SK-N-SH treated with all-trans-retinoic acid at 6 μM for 48 hours (cell line): ENCODE measurements around the gene KLHL40.

Experiments used
- ATAC-seq: fragments of 200-7000 bp; cut with Tn5 transposase; 3 replicates; pipeline ENCODE4 v1.9.1; 2020; ENCODE audit warnings: mild to moderate bottlenecking, moderate library complexity
- BACH2 ChIP-seq: fragments of 250-450 bp; sonication (Bioruptor Pico); IDR thresholded peaks from 2 replicates; pipeline ENCODE4 v1.9.0; 2021; ENCODE audit warnings: mild to moderate bottlenecking, borderline replicate concordance
- CSDC2 ChIP-seq: fragments of 250-450 bp; sonication (Bioruptor Pico); IDR thresholded peaks from 2 replicates; pipeline ENCODE4 v1.5.0; 2020; ENCODE audit warnings: mild to moderate bottlenecking, moderate library complexity
- ESRRG ChIP-seq: fragments of 250-450 bp; sonication (Bioruptor Pico); IDR thresholded peaks from 2 replicates; pipeline ENCODE4 v1.6.1; 2021; ENCODE audit warnings: mild to moderate bottlenecking
- ISL1 ChIP-seq: fragments of 250-450 bp; sonication (Bioruptor Pico); IDR thresholded peaks from 2 replicates; pipeline ENCODE4 v2.1.2; 2022; ENCODE audit warnings: mild to moderate bottlenecking, moderate library complexity
- PPARA ChIP-seq: fragments of 250-450 bp; sonication (Bioruptor Pico); IDR thresholded peaks from 2 replicates; pipeline ENCODE4 v1.5.0; 2020; ENCODE audit warnings: mild to moderate bottlenecking, borderline replicate concordance
- RARB ChIP-seq: fragments of 250-450 bp; sonication (Bioruptor Pico); IDR thresholded peaks from 2 replicates; pipeline ENCODE4 v1.8.0; 2021; ENCODE audit warnings: mild to moderate bottlenecking, moderate library complexity
- SNAI2 ChIP-seq: fragments of 250-450 bp; sonication (Bioruptor Pico); IDR thresholded peaks from 2 replicates; pipeline ENCODE4 v1.5.0; 2020; ENCODE audit warnings: mild to moderate bottlenecking, moderate library complexity
- TCF4 ChIP-seq: fragments of 250-450 bp; sonication (Bioruptor Pico); IDR thresholded peaks from 2 replicates; pipeline ENCODE4 v1.8.0; 2021; ENCODE audit warnings: mild to moderate bottlenecking, moderate library complexity, borderline replicate concordance
- ZC3H10 ChIP-seq: fragments of 250-450 bp; sonication (Bioruptor Pico); IDR thresholded peaks from 2 replicates; pipeline ENCODE4 v1.5.1; 2021; ENCODE audit warnings: mild to moderate bottlenecking, moderate library complexity
- ZFP3 ChIP-seq: fragments of 250-450 bp; sonication (Bioruptor Pico); IDR thresholded peaks from 2 replicates; pipeline ENCODE4 v1.5.0; 2020; ENCODE audit warnings: mild to moderate bottlenecking, moderate library complexity
- ZFP30 ChIP-seq: fragments of 450-650 bp; formaldehyde crosslinking; IDR thresholded peaks from 2 replicates; pipeline ENCODE4 v1.5.0; 2022; ENCODE audit warnings: mild to moderate bottlenecking, moderate library complexity
- ZNF565 ChIP-seq: fragments of 450-650 bp; formaldehyde crosslinking; conservative IDR thresholded peaks from 2 replicates; pipeline ENCODE4 v1.5.0; 2020; ENCODE audit warnings: low read depth, mild to moderate bottlenecking, moderate library complexity
- ZNF70 ChIP-seq: fragments of 450-650 bp; formaldehyde crosslinking; IDR thresholded peaks from 2 replicates; pipeline ENCODE4 v1.5.0; 2020; ENCODE audit warnings: mild to moderate bottlenecking, moderate library complexity
- ZNF8 ChIP-seq: fragments of 450-650 bp; formaldehyde crosslinking; IDR thresholded peaks from 2 replicates; pipeline ENCODE4 v1.5.0; 2020; ENCODE audit warnings: mild to moderate bottlenecking, moderate library complexity
- TF ChIP-seq, protein P1 (sequence below): fragments of 250-450 bp; sonication (Bioruptor Pico); IDR thresholded peaks from 2 replicates; pipeline ENCODE4 v1.8.0; 2020; ENCODE audit warnings: mild to moderate bottlenecking, moderate library complexity, borderline replicate concordance
- TF ChIP-seq, protein P2 (sequence below): fragments of 250-450 bp; sonication (Bioruptor Pico); IDR thresholded peaks from 2 replicates; pipeline ENCODE4 v1.5.0; 2020; ENCODE audit warnings: mild to moderate bottlenecking, moderate library complexity
- TF ChIP-seq, protein P3 (sequence below): fragments of 250-450 bp; sonication (Bioruptor Pico); IDR thresholded peaks from 2 replicates; pipeline ENCODE4 v1.8.0; 2021; ENCODE audit warnings: low read depth, mild to moderate bottlenecking, moderate library complexity, borderline replicate concordance
- TF ChIP-seq, protein P4 (sequence below): fragments of 250-450 bp; sonication (Bioruptor Pico); IDR thresholded peaks from 2 replicates; pipeline ENCODE4 v1.5.1; 2020; ENCODE audit warnings: low read depth, mild to moderate bottlenecking, moderate library complexity
- TF ChIP-seq, protein P5 (sequence below): fragments of 250-450 bp; sonication (Bioruptor Pico); IDR thresholded peaks from 2 replicates; pipeline ENCODE4 v1.5.1; 2021; ENCODE audit warnings: mild to moderate bottlenecking, moderate library complexity

KLHL40 gene

DNA sequence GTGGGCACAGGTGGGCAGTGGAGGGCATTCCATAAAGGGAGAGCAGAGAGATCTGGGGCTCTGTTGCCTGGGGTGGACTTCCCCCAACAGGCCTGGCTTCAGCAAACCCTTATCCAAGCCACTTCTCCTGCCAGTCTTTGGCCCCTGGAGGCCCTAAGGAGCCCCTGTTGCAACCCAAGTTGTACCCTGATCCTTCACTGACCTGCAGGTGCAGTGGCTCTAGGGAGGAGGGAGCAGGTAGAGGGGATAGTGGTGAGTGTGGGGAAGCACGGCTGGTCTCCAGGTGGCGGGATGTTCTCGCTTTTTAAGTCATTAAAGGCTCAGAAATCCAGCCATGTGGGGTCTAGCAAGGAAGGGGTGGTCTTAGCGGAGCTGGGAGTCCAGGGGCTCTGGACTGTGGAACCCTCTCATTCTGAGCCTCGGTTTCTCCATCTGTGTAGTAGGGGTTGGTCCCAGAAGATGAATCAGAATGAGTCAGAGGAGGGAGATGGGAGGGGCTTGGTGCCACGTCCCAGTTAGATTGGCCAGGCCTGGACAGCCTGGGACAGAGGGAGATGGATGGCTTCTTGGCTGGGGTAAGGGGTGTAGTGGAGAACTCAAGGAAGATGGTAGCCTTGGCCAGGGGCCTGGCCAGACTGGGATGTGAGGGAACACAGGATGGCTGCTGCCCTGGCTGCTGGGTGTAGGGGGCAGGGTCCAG is 29.2 kb upstream of the KLHL40 start (continued):
- TF ChIP-seq, protein P1, sequence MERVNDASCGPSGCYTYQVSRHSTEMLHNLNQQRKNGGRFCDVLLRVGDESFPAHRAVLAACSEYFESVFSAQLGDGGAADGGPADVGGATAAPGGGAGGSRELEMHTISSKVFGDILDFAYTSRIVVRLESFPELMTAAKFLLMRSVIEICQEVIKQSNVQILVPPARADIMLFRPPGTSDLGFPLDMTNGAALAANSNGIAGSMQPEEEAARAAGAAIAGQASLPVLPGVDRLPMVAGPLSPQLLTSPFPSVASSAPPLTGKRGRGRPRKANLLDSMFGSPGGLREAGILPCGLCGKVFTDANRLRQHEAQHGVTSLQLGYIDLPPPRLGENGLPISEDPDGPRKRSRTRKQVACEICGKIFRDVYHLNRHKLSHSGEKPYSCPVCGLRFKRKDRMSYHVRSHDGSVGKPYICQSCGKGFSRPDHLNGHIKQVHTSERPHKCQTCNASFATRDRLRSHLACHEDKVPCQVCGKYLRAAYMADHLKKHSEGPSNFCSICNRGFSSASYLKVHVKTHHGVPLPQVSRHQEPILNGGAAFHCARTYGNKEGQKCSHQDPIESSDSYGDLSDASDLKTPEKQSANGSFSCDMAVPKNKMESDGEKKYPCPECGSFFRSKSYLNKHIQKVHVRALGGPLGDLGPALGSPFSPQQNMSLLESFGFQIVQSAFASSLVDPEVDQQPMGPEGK (CRISPR knock-in tag) = no peak
- no peak for TF ChIP-seq RARB (CRISPR knock-in tag)
- no peak for TF ChIP-seq ZFP30
- TF ChIP-seq, protein P2, sequence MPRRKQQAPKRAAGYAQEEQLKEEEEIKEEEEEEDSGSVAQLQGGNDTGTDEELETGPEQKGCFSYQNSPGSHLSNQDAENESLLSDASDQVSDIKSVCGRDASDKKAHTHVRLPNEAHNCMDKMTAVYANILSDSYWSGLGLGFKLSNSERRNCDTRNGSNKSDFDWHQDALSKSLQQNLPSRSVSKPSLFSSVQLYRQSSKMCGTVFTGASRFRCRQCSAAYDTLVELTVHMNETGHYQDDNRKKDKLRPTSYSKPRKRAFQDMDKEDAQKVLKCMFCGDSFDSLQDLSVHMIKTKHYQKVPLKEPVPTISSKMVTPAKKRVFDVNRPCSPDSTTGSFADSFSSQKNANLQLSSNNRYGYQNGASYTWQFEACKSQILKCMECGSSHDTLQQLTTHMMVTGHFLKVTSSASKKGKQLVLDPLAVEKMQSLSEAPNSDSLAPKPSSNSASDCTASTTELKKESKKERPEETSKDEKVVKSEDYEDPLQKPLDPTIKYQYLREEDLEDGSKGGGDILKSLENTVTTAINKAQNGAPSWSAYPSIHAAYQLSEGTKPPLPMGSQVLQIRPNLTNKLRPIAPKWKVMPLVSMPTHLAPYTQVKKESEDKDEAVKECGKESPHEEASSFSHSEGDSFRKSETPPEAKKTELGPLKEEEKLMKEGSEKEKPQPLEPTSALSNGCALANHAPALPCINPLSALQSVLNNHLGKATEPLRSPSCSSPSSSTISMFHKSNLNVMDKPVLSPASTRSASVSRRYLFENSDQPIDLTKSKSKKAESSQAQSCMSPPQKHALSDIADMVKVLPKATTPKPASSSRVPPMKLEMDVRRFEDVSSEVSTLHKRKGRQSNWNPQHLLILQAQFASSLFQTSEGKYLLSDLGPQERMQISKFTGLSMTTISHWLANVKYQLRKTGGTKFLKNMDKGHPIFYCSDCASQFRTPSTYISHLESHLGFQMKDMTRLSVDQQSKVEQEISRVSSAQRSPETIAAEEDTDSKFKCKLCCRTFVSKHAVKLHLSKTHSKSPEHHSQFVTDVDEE (CRISPR knock-in tag) = no peak
- no peak for TF ChIP-seq ZNF70 (CRISPR knock-in tag)

DNA sequence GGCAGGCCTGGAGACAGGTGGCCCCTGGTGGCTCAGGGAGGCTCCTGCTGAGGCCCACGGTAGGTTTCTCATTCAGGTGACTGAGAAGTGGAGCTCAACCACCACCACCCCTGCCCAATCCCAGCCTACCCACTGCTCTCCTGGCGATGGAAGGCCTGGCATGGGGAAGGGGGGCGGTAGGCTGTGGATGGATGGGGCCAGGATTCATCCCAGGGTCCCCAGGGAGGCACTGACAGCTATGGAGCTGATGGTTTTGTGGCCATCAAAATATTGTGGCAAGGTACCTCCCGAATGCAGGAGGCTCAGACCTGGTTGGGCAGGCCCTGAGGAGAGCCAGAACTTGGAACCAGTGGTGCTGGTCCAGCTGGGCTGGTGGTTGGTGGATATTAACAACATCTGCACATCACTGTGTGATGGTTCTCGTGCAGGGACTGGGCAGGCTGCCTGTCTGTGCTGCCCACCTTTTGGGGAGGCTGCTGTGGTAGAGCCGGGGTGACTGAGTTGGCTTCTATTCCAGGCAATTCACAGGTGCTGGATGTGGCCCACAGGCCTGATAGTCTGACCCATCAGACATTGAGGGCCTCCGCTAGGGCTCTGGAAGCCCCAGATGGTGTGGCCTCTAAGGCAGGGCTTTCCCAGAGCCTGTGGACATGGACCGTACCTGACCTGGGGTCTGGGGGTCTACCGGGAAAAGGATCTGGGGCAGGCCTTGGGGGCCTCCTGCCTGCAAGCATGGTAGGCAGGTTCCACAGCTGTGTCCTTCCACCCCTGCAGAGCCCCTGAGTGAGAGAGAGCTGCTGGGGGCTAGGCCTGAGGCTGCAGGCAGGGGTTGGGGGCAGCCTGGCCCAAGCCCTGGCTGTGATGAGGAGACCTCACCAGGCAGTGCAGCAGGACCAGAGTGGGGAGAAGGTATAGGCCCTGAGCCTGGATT is 28.4 kb upstream of the KLHL40 start:
- ATAC-seq = no peak
- TF ChIP-seq ZC3H10 (no peak), ZFP30 (no peak), ZNF70 (CRISPR knock-in tag) (no peak), ZNF565 (CRISPR knock-in tag) (no peak)
- TF ChIP-seq, protein P3, sequence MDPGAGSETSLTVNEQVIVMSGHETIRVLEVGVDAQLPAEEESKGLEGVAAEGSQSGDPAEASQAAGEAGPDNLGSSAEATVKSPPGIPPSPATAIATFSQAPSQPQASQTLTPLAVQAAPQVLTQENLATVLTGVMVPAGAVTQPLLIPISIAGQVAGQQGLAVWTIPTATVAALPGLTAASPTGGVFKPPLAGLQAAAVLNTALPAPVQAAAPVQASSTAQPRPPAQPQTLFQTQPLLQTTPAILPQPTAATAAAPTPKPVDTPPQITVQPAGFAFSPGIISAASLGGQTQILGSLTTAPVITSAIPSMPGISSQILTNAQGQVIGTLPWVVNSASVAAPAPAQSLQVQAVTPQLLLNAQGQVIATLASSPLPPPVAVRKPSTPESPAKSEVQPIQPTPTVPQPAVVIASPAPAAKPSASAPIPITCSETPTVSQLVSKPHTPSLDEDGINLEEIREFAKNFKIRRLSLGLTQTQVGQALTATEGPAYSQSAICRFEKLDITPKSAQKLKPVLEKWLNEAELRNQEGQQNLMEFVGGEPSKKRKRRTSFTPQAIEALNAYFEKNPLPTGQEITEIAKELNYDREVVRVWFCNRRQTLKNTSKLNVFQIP (CRISPR knock-in tag) = no peak
- TF ChIP-seq, all 23 proteins: peak for 0

DNA sequence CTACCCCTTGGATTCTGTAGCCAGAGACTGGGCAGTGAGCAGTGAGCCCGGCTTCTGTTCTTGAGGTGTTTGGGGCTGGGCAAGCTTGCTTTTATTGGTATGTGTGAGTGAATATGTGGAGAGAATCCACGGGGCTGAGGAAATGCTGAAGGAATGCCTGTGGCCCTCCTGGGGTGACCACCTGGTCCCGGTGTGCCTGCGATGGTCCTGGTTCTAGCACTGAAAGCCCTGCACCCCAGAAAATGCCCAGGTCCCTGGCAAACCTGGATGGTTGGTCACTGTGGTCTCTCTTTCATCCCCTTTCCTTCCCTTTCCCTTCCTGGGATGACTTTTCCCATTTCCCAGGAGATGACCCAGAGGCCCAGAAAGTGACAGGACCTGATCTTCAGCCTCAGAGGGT is 27.7 kb upstream of the KLHL40 start:
- TF ChIP-seq, protein P4, sequence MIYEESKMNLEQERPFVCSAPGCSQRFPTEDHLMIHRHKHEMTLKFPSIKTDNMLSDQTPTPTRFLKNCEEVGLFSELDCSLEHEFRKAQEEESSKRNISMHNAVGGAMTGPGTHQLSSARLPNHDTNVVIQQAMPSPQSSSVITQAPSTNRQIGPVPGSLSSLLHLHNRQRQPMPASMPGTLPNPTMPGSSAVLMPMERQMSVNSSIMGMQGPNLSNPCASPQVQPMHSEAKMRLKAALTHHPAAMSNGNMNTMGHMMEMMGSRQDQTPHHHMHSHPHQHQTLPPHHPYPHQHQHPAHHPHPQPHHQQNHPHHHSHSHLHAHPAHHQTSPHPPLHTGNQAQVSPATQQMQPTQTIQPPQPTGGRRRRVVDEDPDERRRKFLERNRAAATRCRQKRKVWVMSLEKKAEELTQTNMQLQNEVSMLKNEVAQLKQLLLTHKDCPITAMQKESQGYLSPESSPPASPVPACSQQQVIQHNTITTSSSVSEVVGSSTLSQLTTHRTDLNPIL (CRISPR knock-in tag) = no peak
- TF ChIP-seq CSDC2 (no peak), ZFP3 (no peak), ISL1 (no peak), BACH2 (CRISPR knock-in tag) (no peak), PPARA (CRISPR knock-in tag) (no peak), SNAI2 (CRISPR knock-in tag) (no peak), ZNF8 (CRISPR knock-in tag) (no peak), TCF4 (CRISPR knock-in tag) (no peak), ZNF70 (CRISPR knock-in tag) (no peak), ESRRG (no peak)
- TF ChIP-seq, protein P2 (CRISPR knock-in tag) = no peak
- TF ChIP-seq, protein P5, sequence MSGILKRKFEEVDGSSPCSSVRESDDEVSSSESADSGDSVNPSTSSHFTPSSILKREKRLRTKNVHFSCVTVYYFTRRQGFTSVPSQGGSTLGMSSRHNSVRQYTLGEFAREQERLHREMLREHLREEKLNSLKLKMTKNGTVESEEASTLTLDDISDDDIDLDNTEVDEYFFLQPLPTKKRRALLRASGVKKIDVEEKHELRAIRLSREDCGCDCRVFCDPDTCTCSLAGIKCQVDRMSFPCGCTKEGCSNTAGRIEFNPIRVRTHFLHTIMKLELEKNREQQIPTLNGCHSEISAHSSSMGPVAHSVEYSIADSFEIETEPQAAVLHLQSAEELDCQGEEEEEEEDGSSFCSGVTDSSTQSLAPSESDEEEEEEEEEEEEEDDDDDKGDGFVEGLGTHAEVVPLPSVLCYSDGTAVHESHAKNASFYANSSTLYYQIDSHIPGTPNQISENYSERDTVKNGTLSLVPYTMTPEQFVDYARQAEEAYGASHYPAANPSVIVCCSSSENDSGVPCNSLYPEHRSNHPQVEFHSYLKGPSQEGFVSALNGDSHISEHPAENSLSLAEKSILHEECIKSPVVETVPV (CRISPR knock-in tag) = no peak
- ATAC-seq = no peak
